Tibial artery (tissue), 4 donors: ENCODE measurements around the gene SLC16A10.

Experiments used
- DNase-seq, 2 donors: peaks; one replicate each; pipeline ENCODE4 v3.0.0-alpha.2; 2019
- H3K27ac ChIP-seq, 2 donors: fragments of 200-600 bp; sonication (generic) in 1 of 2; 1 replicate in 1 of 2; 2 replicates in 1 of 2; pipeline ENCODE4 v1.5.1; 2018 to 2019; ENCODE audit warnings: mild to moderate bottlenecking in 1 of 2
- H3K27me3 ChIP-seq, 2 donors: fragments of 200-600 bp; sonication (generic) in 1 of 2; one replicate each; pipeline versions ENCODE4 v1.5.1 to v1.6.0; 2016 to 2019
- H3K36me3 ChIP-seq, 3 donors: fragments of 200-600 bp; sonication (generic) in 2 of 3; one replicate each; pipeline ENCODE4 v1.5.1; 2016 to 2019; ENCODE audit warnings: mild to moderate bottlenecking in 2 of 3
- H3K4me1 ChIP-seq, 4 donors: fragments of 200-600 bp; sonication (generic) in 2 of 4; 1 replicate in 3 of 4; 2 replicates in 1 of 4; pipeline ENCODE4 v1.5.1; 2016 to 2019
- H3K4me3 ChIP-seq, 2 donors: fragments of 200-600 bp; sonication (generic) in 1 of 2; 1 replicate in 1 of 2; 2 replicates in 1 of 2; pipeline ENCODE4 v1.5.1; 2018 to 2019; ENCODE audit warnings: mild to moderate bottlenecking in 2 of 2
- H3K9me3 ChIP-seq, 3 donors: fragments of 200-600 bp; sonication (generic) in 1 of 3; one replicate each; pipeline ENCODE4 v1.5.1; 2016 to 2019
- intact Hi-C: fragments of 100-400 bp; cut with DNase I; formaldehyde crosslinking; loops from one replicate; pipeline ENCODE4 v1.15.0; 2023; ENCODE audit warnings: low total_unique reads
- TF ChIP-seq, protein P1 (sequence below), 2 experiments: fragments of 200-600 bp in 1 of 2; fragments of 450-650 bp in 1 of 2; IDR thresholded peaks; one replicate each; pipeline ENCODE4 v1.5.1; 2017 to 2019; ENCODE audit warnings: antibody characterized with exemption in 2 of 2, mild to moderate bottlenecking in 1 of 2, moderate library complexity in 1 of 2

SLC16A10 gene, protein sequence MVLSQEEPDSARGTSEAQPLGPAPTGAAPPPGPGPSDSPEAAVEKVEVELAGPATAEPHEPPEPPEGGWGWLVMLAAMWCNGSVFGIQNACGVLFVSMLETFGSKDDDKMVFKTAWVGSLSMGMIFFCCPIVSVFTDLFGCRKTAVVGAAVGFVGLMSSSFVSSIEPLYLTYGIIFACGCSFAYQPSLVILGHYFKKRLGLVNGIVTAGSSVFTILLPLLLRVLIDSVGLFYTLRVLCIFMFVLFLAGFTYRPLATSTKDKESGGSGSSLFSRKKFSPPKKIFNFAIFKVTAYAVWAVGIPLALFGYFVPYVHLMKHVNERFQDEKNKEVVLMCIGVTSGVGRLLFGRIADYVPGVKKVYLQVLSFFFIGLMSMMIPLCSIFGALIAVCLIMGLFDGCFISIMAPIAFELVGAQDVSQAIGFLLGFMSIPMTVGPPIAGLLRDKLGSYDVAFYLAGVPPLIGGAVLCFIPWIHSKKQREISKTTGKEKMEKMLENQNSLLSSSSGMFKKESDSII

DNA sequence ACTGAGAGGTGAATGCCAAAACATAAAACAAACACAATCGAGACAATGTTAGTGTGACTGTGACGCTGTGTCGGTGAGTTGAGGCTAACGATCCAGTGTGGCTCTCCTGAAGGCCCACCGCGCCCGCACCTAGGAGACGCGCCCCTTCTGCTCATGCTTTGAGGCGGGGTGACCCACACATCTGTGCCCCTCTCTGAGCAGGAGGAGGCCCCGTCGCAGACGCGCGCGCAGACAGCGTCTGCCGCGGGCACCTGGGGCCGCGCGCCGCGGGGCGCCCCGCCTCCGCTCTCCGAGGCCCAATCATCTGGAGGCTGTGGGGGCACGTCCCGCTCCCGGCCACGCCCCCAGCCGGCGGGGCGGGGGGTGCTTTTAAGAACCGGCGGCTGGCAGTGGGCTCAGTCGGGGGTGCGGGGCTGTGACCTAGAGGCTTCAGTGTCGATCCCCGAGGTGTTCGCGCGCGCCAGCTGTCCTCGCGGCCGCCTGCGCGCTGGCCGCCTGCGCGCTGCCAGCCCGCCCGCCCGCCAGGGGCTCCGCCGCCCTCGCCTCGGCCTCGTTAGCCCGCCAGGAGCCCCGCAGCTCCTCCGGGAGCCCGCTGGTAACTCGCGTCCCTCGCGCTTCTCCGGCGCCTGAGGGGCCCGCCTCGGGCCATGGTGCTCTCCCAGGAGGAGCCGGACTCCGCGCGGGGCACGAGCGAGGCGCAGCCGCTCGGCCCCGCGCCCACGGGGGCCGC is at the start of gene SLC16A10:
Gene SLC16A10 (plus strand): TSS at position 398 of the 730 bp plus-strand sequence. CDS start 250 bp downstream, at position 648.
- Histone ChIP-seq H3K4me3 (peak within 1 kb of the TSS; percentile 52 to 64), H3K27ac (no peak within 1 kb of the TSS), H3K4me1 (peaks cover 0 to 25% (median 21%) of the 10 kb centered on the region in 4 donors), H3K9me3 (no peaks in the 10 kb centered on the region), H3K36me3 (no peaks in the 10 kb centered on the region), H3K27me3 (peaks cover 0 to 33% of the 10 kb centered on the region in 2 donors)
- TF ChIP-seq, protein P1, sequence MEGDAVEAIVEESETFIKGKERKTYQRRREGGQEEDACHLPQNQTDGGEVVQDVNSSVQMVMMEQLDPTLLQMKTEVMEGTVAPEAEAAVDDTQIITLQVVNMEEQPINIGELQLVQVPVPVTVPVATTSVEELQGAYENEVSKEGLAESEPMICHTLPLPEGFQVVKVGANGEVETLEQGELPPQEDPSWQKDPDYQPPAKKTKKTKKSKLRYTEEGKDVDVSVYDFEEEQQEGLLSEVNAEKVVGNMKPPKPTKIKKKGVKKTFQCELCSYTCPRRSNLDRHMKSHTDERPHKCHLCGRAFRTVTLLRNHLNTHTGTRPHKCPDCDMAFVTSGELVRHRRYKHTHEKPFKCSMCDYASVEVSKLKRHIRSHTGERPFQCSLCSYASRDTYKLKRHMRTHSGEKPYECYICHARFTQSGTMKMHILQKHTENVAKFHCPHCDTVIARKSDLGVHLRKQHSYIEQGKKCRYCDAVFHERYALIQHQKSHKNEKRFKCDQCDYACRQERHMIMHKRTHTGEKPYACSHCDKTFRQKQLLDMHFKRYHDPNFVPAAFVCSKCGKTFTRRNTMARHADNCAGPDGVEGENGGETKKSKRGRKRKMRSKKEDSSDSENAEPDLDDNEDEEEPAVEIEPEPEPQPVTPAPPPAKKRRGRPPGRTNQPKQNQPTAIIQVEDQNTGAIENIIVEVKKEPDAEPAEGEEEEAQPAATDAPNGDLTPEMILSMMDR (IDR thresholded peaks at IDR 0.05), result no peak
- intact Hi-C loops, result no loop called here
- DNase-seq, result peak; percentile 36 to 72

GRCh38 chr6:111038534-111039252 is 48.6 kb upstream of the SLC16A10 start:
- Histone ChIP-seq H3K9me3 (no peaks in the 10 kb centered on the region), H3K27me3 (no peaks in the 10 kb centered on the region), H3K27ac (no peak overlapping the region), H3K4me1 (no peaks in the 10 kb centered on the region), H3K4me3 (no peak overlapping the region), H3K36me3 (no peaks in the 10 kb centered on the region)
- no peak for DNase-seq
- intact Hi-C loops, result no loop called here
- TF ChIP-seq, protein P1 (IDR thresholded peaks at IDR 0.05), result no peak

GRCh38 chr6:111041917-111042316 is 45.4 kb upstream of the SLC16A10 start:
- intact Hi-C loops, result no loop called here
- Histone ChIP-seq H3K36me3 (no peaks in the 10 kb centered on the region), H3K9me3 (no peaks in the 10 kb centered on the region), H3K4me1 (no peaks in the 10 kb centered on the region), H3K27me3 (no peaks in the 10 kb centered on the region), H3K27ac (no peak overlapping the region), H3K4me3 (no peak overlapping the region)
- TF ChIP-seq, protein P1 (IDR thresholded peaks at IDR 0.05), result no peak
- DNase-seq, result no peak

- Histone ChIP-seq H3K4me1 (peaks cover 0 to 17% (median 4%) of the 10 kb centered on the region in 4 donors), H3K4me3 (no peak overlapping the region), H3K27me3 (no peaks in the 10 kb centered on the region), H3K36me3 (no peaks in the 10 kb centered on the region), H3K27ac (no peak overlapping the region), H3K9me3 (no peaks in the 10 kb centered on the region)
- TF ChIP-seq, protein P1 (IDR thresholded peaks at IDR 0.05), result no peak
- intact Hi-C loops, result no loop called here
- no peak for DNase-seq
Measured at GRCh38 chr6:111047244-111047643, 40.1 kb upstream of the SLC16A10 start.

DNA sequence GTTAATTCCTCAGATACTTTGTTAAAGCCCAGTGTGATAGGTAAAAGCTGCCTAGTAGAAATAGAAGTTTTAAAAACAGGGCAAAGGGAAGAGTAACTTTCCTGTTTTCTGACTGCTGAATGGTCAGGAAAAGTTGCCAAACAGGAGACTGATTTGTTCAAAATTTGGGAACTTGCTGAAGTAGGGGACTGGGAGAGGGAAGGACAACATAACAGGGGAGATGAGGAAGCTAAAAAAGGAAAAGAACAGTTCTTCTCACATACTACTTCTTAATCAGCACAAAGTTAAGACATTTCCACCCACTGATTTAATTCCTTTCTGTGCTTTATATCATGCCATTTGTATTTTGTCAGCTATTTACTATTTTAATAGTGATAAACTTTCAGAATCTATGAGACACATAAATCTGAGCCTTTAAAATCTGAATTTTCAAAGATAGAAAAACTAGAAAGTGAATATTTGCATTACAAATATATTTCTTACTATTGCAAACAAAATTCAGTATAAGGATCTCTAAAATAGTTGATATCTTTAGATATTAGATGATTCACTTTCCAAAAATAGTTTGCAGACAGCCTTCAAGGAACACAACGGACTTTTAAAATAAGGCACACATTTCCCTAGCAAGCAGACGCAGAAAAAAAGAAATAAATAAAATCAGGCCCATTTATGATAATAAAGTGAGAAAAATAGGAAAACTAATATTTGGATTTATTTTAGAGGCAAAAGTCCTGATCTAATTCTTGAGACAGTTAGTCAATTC is 36.9 kb upstream of the SLC16A10 start:
- H3K9me3 ChIP-seq, result no peaks in the 10 kb centered on the region
- TF ChIP-seq, protein P1 (IDR thresholded peaks at IDR 0.05), result no peak
- H3K27ac ChIP-seq, result peak overlapping the region in 1 of 2 donors; percentile 46
- H3K27me3 ChIP-seq, result no peaks in the 10 kb centered on the region
- no peaks in the 10 kb centered on the region for H3K36me3 ChIP-seq
- DNase-seq, result no peak
- intact Hi-C loops, result no loop called here
- no peak overlapping the region for H3K4me3 ChIP-seq
- peaks cover 0 to 17% (median 4%) of the 10 kb centered on the region in 4 donors for H3K4me1 ChIP-seq
